Measurements from ENCODE around the gene LYPD6B.

Gene LYPD6B

DNA sequence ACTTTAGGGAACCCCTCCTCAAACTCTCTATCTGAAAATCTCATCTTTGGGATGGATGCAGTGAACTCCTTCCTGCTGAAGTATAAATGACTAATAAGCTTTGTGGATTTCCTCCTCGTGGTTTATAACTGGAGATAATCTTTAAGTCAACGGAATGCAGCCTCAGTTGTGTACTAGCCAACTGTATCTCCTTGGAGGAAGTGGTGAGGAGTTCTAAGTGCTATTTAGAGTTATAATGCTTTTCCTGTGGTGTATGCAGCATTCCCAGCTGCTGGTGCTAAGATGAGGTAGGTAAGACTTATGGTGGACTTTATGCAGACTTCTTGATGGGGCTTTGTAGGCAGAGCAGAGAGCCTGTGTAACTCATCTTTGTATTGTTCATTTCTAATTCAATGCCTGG lies 90.9 kb downstream of the LYPD6B start:
- no peak for DNase-seq

DNA sequence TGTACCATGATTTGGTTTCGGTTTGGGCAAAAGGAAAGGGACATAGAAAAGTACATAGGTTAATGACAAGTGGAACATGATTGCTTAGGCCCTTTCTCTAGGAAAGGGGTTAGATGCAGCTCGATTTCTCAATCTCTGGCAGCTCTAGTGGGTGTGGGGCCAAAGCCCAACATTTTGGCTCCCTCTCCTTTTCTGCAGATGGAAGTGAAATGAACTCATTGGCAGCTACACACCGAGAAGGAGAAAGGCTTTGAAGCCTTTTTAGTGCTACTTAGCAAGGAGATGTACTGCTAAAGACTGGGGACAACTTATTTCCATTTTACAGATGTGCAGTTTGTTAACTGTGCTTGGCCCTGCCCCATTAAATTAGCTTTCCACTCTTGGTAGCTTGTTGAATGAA lies 93.8 kb downstream of the LYPD6B start:
- no peak for DNase-seq

DNA sequence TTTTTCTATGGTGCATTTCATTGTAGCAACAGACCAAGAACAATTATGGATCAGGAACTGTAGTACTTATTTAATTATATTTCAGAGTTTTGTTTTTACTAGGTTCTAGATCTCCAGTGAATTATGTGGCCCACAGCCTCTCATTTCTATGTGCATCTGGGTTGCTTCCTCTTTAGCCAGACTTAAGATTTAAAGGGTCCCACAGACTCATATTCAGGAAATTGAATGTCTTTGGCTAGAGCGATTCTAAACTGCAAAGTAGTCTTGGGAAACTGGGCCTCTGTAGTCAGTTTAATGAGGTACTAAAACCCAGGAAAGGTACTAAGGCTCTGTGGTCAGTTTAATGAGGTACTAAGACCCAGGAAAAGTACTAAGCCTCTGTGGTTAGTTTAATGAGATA lies 94.4 kb downstream of the LYPD6B start:
- DNase-seq, result no peak

DNA sequence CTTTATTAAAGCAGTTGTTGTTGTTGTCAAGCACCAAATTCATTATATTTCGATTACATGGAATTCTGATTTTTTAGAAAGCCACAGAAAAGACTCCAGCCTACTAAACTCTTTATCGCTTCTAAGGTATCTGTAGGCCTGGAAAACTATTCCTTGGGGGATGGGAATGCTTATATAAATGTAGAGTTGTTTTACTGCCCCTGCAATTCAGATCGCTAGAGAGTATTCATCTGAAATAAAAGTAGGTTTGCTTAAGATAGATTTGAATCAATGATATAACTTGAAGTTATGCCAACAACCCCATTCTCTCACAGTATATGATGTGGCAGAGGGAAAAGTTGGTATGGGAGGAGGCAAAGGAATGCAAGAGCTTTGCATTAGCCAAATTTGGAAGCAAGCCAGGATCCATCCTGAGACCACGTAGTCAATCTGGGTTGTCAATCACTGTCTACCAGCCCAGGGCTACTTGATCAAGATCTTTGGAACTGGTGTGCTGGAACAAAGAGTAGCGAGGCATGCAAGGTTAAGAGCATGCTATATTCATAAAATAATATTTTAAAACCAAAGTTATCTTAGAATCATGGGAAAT lies 95.9 kb downstream of the LYPD6B start:
- DNase-seq, result no peak

DNA sequence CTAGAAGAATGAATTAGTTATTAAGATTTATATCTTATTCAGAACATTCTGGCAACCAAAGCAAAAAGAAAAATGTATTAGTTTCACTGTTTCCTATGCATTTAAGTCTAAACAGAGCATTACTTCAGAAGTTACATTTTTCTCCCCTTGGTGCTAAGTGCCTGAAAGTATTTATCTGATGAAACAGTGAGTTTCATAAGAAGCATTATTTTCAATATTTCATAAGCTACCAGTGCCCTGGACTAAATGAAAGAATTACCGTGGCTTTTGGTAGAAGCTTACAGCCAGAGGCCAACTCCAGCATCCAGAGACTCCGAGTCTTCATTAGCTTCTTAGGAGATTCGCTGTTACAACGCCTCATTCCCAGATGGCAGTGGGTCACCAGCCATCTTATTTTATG lies 97.6 kb downstream of the LYPD6B start:
- no peak for DNase-seq

DNA sequence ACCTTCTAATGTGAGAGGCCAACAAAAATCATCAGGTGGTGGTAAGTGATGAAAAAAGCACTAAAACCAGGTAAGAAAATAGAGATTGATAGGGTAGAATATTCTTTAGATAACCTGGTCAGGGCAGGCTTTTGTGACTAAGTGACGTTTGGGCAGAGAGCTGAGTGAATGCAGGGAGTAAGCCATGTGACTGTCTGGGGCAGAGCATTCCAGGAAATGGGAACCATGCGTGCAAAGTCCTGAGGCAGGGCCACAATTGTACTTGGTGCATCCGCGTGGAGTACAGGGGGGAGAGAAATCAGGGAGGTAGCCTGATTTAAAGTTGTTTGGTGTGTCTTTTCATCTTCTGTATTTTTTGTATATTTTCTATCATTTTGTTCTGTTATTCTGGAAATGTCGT lies 102.5 kb downstream of the LYPD6B start:
- no peak for DNase-seq

DNA sequence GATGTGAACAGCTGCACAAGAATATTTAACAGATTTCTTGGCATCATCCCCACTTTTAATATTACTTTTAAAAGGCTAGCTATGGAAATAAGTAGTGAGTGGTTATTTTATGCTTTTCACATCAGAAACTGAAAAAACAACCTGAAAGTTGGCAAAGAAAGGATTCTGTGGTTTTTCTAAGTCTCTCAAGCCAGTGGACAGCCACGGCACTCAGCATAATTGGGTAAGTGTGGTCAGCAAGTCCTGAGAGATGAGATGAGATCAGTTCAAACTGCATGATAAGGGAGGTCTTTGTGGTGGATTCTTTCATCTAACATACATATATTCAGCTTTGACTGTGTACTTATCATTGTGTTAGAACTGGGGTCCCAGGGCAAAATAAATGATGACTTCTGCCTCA lies 105.2 kb downstream of the LYPD6B start:
- DNase-seq, result no peak

DNA sequence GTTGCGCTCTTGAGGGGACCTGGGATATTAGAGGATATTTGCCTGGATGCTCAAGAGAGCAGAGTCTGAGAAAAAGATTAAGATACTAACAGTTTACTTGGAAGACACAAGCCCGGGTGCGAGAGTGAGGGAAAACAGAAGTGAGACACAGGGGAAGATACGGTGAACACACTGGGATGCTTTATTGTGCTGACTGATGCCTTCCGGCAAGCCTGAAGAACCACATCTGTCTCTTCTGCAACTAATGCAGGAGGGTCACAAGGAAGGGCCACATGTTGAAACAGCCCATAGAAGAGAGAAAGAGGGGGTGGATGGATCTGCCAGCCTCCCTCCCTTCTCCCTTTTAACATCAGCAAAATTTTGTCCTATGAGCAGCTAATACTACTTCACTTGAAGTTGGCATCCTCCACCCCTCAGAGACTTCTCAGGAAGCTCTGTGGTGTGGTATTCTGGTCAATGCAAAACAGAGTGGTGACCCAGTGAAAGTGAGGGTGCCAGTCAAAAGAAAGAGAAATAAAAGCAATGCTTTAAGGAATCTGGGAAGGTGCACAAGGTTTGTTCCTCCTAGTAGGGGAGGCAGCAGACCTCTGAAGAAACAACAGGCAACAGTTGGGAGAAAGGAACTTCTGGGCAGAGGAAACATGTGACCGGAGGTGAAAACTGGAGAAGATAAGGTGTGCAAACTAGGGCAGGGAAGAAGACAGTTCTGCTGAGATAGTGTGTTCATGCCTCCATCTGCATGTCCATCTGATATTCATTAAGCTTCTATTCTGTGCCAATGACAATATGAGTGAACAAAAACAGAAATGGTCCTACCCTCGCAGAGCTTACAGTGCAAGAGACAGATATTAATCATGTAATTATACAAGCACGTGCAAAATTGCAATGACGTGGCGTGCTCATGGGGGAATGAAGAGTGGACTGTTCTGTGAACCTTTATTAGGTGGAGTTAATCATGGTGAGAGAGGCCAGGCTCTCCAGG lies 107.1 kb downstream of the LYPD6B start:
- DNase-seq, result no peak

DNA sequence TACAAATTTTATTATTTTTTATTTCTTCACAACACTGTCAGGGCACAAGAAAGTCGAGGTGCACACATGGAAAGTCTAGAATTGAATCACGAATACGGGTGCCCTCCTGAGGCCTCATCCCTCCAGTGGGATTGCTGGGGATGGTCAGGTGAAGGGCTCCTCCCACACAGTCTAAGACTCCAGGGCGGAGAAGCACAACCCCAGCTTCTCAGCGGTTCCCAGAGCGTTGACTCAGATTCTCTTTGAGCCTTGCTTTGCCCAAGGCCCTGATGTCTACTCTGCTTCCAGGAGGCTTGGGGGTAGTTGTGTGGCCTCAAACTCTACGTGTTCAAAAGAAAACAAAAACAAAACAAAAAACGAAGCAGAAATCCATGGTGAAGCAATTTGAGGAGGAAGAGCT lies 108.4 kb downstream of the LYPD6B start:
- DNase-seq, result no peak

DNA sequence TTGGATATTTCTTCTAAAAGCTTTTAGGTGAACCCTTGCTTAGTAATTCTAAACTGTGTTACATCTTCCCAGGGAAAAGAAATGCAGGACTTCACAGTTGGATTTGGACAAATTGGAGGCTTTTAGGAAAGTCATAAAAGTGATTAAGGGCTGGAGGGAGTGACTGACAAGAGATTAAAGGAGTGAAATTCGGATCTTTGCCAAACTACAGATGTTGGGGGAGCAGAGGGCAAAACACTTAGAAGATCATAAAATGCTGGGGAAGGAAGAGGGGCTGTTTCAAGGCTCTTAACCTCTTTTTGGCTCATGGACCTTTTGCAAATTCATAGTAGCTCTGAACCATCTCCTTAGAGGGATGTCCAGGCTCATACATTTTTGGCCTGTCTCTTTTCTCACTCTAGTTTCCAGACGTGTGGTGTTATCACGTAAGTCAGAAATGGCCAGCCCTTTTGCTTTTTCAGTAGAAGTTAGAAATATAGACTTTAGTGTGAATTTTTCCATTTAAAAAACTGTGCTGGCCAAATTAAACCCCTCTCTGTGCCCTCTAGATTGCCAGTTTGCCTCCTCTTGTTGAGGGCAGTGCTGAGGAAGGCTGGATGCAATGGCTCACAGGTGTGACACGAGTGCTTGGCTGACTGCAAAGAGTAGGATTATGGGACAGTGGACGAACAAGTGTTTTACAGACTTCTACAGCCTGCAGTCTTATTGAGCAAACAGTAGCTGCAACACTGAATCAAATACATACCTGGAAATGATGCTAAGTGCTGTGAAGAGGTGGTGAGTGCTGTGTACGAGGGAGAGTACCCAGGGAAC lies 109.9 kb downstream of the LYPD6B start:
- no peak for DNase-seq

DNA sequence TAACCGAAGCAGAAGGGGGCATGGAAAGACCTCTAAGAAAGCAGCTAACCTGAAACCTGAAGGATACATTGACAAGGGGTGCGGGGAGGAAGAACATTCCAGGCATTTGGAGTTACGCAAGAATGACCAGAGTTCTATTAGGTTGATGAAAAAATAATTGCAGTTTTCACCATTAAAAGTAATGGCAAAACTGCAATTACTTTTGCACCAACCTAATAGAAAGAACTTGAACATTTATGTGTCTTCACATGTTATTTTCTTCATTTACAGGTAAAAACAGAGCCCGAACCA lies 110.5 kb downstream of the LYPD6B start:
- no peak for DNase-seq

DNA sequence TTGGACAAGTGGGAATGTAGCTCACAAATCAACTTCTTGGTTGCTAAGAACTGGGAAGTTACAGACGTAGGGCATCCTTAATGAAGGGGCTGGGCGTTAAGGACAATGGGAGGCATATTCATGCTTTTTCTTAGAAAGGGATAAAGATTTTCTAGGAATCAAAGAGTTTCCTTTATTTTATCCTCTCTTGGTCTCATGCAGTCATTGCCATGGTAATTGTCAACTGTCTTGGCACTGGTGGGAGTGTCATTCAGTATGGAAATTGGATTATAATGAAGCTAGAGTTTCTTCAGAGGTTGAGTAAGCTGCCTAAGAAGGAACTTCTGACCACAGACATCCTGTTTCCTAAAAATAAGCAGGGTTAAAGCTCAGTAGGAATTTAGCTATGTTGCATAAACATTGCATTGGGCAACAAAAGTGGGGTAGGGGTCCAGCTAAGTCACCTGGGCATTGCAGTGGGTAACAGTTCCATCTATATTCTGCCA lies 114.0 kb downstream of the LYPD6B start:
- peak; percentile 43 to 71 (median 64) for DNase-seq

DNA sequence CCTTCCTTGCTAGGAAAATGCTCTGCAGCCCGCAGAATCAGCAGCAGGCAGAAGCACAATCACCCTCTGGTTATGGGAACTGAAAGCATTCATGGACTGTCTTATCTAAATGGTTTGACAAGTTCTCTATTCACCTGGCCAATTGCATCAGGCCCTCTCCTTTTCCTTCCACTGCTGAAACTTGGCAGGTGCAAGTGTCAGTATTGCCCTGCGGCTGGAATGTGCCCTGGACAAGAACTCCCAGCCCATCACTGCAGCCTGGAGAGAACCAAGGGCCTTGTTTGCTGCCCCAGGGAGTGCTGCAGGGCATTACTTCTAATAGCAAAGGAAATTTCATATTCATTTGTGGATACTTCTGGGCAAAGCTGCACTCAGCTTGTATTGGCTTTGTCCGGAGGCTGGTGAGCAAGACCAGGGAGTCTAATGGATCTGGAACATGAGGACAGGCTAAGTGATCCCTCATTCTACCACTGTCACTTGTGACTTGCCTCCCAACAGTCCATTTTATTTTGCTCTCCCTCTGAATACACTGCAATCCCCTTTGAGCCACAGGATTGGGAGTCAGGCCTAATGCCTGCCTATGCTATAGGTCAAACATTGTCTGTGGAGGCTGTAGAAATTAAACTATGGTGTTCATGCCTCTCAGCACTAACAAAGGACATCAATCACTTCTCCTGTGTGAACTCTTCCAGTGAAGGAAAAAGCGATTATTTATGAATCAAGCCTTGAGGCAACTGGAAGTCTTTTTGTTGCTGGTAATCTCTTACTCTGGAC lies 116.9 kb downstream of the LYPD6B start:
- DNase-seq, result peak in 1 of 3 donors; percentile 13

DNA sequence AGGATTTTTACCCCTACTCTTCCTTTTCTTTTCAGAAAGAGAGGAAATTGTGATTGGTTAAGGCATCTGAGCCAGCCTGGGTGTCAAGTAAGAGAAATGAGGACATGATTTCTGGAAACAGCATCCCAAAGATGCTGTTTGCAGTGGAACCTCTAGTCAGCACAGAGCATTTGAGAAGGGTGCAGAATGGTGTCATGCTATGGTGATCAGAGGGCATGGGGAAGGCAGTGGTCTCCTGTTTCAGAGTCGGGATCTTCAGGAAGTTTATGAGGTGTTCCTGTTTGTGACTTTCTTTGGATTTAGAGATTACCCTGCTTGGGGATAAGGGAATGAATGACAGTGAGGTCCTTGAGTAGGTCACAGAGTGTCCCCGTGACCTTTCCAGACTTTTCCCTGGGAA lies 117.5 kb downstream of the LYPD6B start:
- DNase-seq, result no peak

DNA sequence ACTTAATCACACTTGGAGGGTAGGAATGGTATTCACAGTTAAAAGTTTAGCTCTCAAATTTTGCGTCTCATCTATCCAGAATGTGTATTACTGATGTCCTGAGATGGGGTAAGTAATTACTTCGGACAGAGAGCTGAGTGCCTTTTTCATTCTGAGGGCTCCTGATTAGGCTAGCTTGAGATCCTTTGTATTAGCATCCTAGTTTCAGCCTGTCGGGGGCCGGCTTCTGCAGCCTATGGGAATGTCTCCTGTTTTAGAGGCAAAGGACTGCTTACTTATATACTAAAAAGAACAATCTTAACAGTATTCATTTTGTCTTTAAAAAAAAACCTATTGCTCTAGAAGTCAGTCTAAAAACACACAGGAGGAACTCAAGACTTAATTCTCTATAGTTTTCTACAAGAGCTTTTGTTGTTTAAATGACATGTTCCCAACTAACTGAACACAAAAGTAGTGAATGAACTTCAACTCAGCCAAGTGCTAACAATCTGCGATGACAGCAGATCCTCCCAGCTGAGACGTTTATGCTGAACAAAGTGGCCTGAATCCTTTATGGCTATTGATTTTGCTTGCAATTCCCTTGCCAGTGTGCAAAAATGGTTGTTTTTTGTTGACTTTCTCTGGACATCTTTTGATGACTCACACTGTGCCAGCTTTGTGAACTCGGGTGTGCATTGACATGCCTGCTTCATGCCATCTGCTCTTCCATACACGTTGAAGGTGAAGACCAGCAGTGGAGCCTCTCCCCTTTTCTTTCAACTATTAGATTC lies 118.7 kb downstream of the LYPD6B start:
- no peak for DNase-seq

DNA sequence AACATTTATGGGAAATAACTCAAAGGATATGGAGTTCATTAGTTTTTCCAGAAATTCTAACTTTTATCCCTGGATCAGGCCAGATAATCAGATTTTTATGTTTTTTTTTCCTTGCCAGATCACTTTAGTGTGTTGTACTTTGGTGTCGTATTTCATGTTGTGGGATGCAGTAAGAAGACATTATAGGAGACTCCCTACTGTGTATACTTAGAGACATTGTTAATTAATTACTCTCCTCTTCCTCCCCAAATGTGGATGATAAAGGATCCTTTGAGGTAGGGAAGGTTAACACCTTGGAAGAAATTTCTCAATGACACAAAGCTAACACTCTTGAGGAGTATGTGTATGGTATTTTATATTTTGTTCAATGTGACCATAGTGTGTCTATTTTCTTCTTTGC lies 120.5 kb downstream of the LYPD6B start:
- no peak for DNase-seq

DNA sequence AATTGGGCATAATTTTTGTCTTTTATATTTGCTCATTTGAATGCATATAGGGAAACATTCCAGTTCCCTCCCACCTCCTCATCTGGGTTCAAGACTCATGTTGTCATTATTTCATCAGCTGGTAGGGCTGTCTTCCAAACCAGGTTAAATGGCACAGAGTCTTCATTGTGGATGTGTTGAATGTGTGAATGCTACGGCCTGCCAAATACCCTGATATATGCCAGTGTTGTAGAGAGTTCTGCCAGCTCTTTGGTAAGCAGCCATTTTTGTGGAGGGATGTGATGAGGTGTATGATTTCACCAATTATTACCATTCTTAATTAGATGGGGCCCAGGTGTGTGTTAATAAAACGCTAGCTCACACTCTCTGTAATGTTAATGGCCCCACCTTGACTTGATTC lies 121.7 kb downstream of the LYPD6B start:
- DNase-seq, result no peak

DNA sequence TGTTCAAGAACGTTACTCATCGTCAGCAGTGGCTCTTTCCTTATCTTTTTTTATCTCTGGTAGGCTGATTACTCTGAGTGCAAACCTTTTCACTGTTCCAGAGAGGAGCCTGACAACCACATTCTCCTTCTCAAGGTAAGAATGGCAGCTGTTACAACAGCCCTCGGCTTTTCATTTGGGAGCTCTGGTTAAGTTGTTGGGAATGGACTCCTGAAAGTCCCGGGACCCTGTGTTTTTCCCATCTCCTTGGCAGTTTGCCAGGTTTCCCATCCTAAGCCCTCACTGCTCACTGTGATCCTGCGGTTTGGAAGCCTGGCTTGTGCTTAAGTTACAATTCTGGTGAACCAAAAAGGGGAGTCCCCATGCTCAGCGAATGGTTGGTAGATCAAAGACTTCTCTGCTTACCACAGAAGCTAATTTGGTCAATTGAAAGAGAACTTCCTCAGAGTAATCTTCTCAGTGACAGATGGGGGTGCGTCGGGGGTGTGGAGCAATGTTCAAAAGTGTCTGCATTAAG lies 122.3 kb downstream of the LYPD6B start:
- DNase-seq, result peak; percentile 24 to 37 (median 34)

DNA sequence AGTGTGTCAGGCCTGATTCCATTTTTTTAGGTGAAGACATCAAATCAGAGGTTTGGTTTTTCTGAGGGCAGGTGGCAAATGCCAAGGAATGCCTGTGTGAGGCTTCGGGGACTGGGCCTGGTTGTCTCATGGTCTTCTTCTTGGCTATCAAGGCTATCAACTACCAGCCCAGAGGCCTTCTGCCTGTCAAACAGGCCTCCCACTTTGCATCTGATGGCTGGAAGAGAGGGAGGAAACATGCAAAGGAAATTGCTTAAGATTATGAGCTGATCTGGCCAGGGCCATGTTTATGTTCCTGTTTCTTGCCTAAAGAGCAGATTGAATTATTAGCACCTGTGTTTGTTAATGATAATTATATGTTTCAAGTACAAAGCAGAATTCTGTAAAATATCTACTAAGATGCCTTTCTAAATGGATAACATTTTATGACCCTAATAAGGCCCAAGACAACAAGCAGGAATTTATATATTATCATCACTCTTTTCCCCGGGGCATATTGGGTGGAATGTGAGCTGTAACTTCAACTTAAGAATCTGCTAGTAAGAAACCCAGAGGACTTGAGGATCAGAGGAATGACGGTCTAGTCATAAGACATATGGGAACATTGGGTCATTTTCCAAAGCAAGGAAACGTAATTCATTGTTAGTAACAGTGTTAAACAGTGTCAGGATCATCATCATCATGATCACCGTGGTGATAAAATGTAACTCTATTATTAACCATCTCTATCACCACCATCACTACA lies 123.2 kb downstream of the LYPD6B start:
- peak; percentile 19 to 36 (median 34) for DNase-seq

DNA sequence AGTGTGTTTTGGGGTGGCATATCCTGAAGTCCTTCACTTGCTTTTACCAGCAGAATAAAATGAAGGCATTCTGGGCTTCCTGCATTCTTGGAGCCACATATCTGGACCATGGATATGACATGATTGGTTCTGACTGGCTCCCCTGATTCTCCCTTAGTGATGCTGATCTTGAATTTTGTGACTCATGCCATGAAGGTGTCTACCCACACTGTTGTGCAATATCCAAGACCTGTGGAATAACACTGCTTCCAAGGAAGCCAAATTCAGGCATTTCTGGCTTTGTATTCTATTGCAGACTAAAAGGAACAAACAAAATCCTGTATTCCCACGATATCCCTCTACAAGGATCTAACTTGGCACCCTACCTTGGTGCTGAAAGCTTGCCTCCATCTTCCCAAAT lies 125.8 kb downstream of the LYPD6B start:
- no peak for DNase-seq

DNA sequence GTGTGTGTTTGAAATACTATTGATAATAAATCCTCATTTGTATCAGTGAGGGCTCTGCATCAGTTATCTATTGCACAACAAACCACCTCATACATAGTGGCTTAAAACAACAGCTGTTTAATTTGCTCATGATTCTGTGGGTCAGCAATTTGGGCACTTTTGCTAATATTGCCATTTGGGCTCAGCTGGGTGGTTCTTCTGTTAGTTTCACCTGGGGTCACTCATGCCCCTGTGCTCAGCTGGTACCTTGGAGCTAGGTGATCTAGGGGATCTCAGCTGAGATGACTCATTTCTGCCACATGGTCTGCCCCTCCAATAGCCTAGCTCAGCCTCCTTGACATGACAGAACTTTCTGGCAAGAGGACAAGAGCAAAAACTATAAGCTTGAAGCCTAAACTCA lies 126.3 kb downstream of the LYPD6B start:
- DNase-seq, result no peak
